Ishikawa (cell line): ENCODE results near the gene PRIMA1.

Experiments
- EP300 ChIP-seq: IDR thresholded peaks from 2 replicates; pipeline ENCODE4 v1.6.1; 2012; ENCODE audit warnings: borderline replicate concordance
- RAD21 ChIP-seq: IDR thresholded peaks from 2 replicates; pipeline ENCODE4 v1.6.1; 2012; ENCODE audit warnings: low read depth
- TAF1 ChIP-seq: IDR thresholded peaks from 2 replicates; pipeline ENCODE4 v1.6.1; 2012; ENCODE audit warnings: low read depth, mild to moderate bottlenecking
- TCF12 ChIP-seq: IDR thresholded peaks from 2 replicates; pipeline ENCODE4 v1.6.1; 2012; ENCODE audit warnings: low read depth
- TEAD4 ChIP-seq: IDR thresholded peaks from 2 replicates; pipeline ENCODE4 v1.6.1; 2012
- YY1 ChIP-seq: IDR thresholded peaks from 2 replicates; pipeline ENCODE4 v1.6.1; 2012; ENCODE audit warnings: low read depth
- ZBTB7A ChIP-seq: IDR thresholded peaks from 2 replicates; pipeline ENCODE4 v1.6.1; 2012; ENCODE audit warnings: low read depth
- TF ChIP-seq, protein P1 (sequence below): IDR thresholded peaks from 2 replicates; pipeline ENCODE4 v1.6.1; 2012
- TF ChIP-seq, protein P2 (sequence below): IDR thresholded peaks from 2 replicates; pipeline ENCODE4 v1.6.1; 2012; ENCODE audit warnings: low read depth, mild to moderate bottlenecking
- TF ChIP-seq, protein P3 (sequence below): IDR thresholded peaks from 2 replicates; pipeline ENCODE4 v1.6.1; 2012

DNA sequence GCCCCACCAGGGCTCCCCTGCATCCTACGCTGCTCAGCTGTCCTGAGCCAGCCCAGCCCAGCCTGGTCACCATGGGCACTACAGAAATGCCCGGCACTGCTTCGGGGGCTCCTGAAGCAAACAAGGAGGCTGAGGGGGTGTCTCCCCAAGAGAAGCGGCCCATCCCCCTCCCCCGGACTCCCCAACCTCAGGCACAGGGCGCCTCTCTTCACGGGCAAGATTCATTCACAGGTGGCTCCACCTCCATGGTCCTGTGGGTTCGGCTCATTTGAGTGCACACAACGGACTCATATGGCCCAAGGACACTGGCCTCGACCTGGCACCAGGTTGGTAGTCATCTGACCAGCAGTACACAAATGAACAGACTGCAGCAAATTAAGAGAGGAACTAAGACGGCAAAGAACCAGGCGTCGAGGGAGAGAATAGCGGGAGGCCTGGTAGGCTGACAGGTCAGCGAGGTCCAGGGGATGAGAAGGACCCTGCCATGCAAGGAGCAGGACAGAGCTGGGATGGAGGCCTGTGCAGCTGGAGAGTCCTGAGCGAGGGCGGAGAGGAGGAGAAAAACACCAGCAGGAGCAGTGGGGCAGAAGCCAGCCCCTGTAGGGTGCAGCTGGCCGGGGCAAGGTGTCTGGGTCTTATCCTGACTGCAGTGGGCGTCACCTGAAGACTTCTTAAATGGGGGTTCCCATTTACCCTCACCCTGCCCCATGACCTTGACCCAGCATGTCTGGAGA lies 60.2 kb downstream of the PRIMA1 start:
- TF ChIP-seq EP300 (no peak), RAD21 (no peak), TEAD4 (no peak), YY1 (no peak), TAF1 (no peak), TCF12 (no peak), ZBTB7A (no peak)
- TF ChIP-seq, protein P1, sequence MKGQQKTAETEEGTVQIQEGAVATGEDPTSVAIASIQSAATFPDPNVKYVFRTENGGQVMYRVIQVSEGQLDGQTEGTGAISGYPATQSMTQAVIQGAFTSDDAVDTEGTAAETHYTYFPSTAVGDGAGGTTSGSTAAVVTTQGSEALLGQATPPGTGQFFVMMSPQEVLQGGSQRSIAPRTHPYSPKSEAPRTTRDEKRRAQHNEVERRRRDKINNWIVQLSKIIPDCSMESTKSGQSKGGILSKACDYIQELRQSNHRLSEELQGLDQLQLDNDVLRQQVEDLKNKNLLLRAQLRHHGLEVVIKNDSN, result no peak
- TF ChIP-seq, protein P2, sequence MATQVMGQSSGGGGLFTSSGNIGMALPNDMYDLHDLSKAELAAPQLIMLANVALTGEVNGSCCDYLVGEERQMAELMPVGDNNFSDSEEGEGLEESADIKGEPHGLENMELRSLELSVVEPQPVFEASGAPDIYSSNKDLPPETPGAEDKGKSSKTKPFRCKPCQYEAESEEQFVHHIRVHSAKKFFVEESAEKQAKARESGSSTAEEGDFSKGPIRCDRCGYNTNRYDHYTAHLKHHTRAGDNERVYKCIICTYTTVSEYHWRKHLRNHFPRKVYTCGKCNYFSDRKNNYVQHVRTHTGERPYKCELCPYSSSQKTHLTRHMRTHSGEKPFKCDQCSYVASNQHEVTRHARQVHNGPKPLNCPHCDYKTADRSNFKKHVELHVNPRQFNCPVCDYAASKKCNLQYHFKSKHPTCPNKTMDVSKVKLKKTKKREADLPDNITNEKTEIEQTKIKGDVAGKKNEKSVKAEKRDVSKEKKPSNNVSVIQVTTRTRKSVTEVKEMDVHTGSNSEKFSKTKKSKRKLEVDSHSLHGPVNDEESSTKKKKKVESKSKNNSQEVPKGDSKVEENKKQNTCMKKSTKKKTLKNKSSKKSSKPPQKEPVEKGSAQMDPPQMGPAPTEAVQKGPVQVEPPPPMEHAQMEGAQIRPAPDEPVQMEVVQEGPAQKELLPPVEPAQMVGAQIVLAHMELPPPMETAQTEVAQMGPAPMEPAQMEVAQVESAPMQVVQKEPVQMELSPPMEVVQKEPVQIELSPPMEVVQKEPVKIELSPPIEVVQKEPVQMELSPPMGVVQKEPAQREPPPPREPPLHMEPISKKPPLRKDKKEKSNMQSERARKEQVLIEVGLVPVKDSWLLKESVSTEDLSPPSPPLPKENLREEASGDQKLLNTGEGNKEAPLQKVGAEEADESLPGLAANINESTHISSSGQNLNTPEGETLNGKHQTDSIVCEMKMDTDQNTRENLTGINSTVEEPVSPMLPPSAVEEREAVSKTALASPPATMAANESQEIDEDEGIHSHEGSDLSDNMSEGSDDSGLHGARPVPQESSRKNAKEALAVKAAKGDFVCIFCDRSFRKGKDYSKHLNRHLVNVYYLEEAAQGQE, result no peak
- TF ChIP-seq, protein P3, sequence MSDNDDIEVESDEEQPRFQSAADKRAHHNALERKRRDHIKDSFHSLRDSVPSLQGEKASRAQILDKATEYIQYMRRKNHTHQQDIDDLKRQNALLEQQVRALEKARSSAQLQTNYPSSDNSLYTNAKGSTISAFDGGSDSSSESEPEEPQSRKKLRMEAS, result no peak
